NCI-H2196 treated with DMSO at 0.1 percent for 48 hours (cell line): ENCODE data around the gene WHAMM.
"Not testable (repeated sequence)": the region's sequence is repeated elsewhere in the genome, so short reads cannot be mapped to it uniquely, and the experiment has no call there.

Experiments used
- DNase-seq: peaks from one replicate; lab custom pipeline; 2025; ENCODE audit not compliant: unreplicated experiment; lab: John Stamatoyannopoulos, UW

WHAMM gene

DNA sequence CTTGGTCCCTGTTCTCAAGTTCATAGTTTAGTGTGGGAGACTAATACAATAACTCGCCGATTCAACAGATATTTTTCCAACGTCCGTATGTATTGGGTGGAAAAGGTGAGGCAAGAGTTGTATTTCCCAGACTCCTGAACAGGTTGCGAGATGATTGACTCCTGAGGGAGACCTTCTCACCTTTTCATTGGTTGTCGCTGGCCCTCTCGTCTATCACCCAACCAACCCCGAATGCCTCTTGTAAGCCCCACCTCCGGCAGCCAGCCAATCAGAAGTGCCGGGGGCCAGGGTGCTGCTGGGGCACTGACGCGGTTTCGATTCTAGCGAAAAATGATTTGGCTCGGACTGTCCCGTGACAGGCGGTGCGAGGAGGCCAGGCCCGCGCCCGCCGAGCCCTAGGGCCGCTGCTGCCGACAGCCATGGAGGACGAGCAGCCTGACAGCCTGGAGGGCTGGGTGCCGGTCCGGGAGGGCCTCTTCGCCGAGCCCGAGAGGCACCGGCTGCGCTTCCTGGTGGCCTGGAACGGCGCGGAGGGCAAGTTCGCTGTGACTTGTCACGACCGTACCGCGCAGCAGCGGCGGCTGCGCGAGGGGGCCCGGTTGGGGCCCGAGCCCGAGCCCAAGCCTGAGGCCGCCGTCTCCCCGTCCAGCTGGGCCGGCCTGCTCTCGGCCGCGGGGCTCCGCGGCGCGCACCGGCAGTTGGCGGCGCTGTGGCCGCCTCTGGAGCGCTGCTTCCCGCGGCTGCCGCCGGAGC lies at the start of gene WHAMM:
WHAMM (plus strand) TSS at position 321 of the 753 bp plus-strand sequence; CDS start at position 420, 99 bp downstream.
- peak; percentile 85 for DNase-seq

- no peak for DNase-seq
These were observed 45.9 kb upstream of the WHAMM start for GRCh38 chr15:82763361-82764116.

DNA sequence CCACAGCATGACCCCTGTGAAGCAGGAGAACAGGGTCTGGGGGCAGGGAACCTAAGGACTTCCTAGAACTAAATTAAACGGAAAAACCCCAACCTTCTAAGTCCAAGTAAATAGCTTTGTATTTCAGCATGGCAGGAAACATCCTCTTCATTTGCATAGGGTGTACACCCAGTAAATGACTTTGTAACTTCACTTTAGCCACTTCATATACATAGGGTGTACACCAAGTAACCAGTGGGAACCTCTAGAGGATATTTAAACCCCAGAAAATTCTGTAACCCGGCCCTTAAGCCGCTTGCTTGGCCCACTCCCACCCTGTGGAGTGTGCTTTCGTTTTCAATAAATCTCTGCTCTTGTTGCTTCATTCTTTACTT lies 45.3 kb upstream of the WHAMM start:
- DNase-seq: no peak

- no peak for DNase-seq
These were observed 44.7 kb upstream of the WHAMM start for GRCh38 chr15:82764740-82765139.

- DNase-seq: not testable (repeated sequence)
These were observed 43.2 kb upstream of the WHAMM start for GRCh38 chr15:82766201-82766600.

GRCh38 chr15:82767163-82767829 lies 42.1 kb upstream of the WHAMM start:
- no peak for DNase-seq

- no peak for DNase-seq
These were observed 40.9 kb upstream of the WHAMM start for GRCh38 chr15:82768414-82769054.

GRCh38 chr15:82771789-82772607 lies 37.4 kb upstream of the WHAMM start:
- DNase-seq: no peak

DNA sequence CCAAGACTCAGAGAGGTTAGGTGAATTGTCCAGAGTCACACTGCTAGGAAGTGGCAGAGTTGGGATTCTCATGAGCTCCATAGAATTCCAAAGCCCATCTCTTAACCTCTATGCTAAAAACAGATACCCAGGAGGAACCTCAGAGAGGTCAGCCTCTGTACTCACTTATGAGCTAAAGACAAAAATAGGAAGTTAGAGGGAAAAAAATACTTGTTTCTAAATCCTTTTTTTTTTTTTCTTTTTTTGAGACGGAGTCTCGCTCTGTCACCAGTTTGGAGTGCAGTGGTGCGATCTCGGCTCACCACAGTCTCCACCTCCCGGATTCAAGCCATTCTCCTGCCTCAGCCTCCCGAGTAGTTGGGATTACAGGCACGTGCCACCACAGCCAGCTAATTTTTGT lies 34.9 kb upstream of the WHAMM start:
- DNase-seq: no peak

GRCh38 chr15:82778755-82779154 lies 30.7 kb upstream of the WHAMM start:
- no peak for DNase-seq

- no peak for DNase-seq
These were observed 28.1 kb upstream of the WHAMM start for GRCh38 chr15:82781349-82781748.

- no peak for DNase-seq
These were observed 20.9 kb upstream of the WHAMM start for GRCh38 chr15:82788496-82788895.

DNA sequence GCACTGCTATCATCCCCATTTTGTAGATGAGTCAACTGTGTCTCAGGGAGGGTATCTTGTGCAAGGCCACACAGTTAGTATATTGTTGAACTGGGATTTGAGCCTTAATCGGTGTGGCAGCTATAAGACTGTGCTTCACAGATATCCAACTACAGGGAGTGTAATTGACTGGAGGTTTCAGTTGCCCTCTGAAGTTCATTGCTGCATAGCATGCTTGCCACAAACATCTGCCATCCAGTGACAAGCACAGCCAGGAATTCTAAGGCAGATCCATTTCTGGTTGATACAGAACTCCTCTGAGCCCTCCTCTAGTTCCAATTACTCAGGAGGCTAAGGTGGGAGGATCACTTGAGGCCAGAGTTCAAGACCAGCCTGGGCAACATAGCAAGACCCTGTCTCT lies 19.9 kb upstream of the WHAMM start:
- DNase-seq: no peak

DNA sequence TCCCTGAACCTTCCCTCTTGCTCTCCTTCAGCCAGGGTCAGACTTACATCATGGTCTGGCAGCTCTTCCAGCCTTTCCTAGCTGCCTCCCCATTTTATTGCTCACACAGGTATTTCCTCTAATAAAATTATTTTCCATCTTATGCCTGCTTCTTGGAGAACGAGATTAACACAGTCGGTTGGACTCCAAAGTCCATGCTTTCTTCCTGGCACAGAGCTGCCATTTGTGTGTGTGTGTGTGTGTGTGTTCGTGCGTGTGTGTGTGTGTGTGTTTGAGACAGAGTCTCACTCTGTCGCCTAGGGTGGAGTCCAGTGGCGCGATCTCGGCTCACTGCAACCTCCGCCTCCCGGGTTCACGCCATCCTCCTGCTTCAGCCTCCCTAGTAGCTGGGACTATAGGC lies 19.1 kb upstream of the WHAMM start:
- DNase-seq: no peak

DNA sequence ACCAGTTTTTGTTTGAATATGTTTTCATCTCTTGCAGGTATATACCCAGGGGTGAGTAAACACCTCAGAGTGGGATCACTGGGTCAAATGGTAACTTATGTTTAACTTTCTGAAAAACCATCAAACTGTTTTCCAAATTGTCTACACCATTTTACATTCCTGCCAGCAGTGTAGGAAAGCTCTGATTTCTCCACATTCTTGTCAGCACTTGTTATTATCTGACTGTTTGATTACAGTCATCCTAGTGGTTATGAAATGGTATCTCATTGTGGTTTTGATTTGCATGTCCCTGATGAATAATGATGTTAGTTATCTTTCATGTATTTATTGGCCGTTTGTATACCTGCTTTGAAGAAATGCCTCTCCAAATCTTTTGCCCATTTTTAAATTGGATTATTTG lies 17.4 kb upstream of the WHAMM start:
- no peak for DNase-seq

DNA sequence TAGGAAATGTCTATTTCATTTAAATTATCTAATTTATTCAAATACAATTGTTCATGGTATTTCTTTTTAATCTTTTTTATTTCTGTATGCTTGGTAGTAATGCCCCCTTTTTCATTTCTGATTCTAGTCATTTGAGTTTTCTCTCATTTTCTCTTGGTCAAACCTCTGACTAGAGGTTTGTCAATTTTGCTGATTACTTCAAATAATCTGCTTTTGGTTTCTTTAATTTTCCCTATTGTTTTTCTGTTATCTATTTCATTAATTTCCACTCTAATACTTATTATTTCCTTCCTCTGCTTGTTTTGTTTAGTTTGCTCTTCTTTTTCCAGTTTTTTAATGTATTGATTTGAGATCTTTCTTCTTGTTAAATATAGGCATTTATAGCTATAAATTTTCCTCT lies 15.7 kb upstream of the WHAMM start:
- DNase-seq: no peak

DNA sequence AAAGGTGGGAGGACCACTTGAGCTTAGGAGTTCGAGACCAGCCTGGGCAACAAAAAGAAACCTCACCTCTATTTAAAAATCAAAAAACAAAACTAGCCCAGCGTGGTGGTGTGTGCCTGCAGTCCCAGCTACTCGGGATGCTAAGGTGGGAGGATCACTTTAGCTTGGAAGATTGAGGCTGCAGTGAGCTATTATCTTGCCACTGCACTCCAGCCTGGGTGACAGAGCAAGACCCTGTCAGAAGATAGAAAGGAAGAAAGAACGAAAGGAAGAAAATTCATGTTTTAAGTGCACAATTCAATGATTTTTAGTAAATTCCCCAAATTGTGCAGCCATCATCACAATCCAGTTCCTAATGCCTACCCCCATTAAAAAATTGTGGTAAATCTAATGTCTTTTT lies 11.3 kb upstream of the WHAMM start:
- no peak for DNase-seq

GRCh38 chr15:82798531-82799166 lies 10.8 kb upstream of the WHAMM start:
- DNase-seq: no peak

GRCh38 chr15:82799183-82799841 lies 10.1 kb upstream of the WHAMM start:
- no peak for DNase-seq

- DNase-seq: no peak
These were observed 6.9 kb upstream of the WHAMM start for GRCh38 chr15:82802497-82802896.
